ENCODE data around the gene MAN1A1.
"Not testable (repeated sequence)": the region's sequence is repeated elsewhere in the genome, so short reads cannot be mapped to it uniquely, and the experiment has no call there.

MAN1A1 gene

GRCh38 chr6:119170447-119171087 is 179.0 kb downstream of the MAN1A1 start:
- H2AFZ ChIP-seq (ENCODE audit: low read length), result no peak overlapping the region
- H3F3A ChIP-seq (ENCODE audit: low read depth), result no peaks in the 10 kb centered on the region
- H3K9me3 ChIP-seq (ENCODE audit: insufficient read depth, low read depth, low read length), result no peaks in the 10 kb centered on the region
- H3K4me2 ChIP-seq (ENCODE audit: low read depth, low read length, poor library complexity, severe bottlenecking), result no peak overlapping the region
- no peak overlapping the region for H3K4me3 ChIP-seq (ENCODE audit: low read length, poor library complexity, severe bottlenecking)
- no peaks in the 10 kb centered on the region for H4K20me1 ChIP-seq (ENCODE audit: insufficient read depth, low read length, poor library complexity, severe bottlenecking)
- H3K4me1 ChIP-seq (ENCODE audit: insufficient read depth, low read length, poor library complexity, severe bottlenecking), result peaks cover 7% of the 10 kb centered on the region
- no peaks in the 10 kb centered on the region for H3K27me3 ChIP-seq (ENCODE audit: insufficient read depth, low read length, poor library complexity, severe bottlenecking)
- no peaks in the 10 kb centered on the region for H3K36me3 ChIP-seq (ENCODE audit: insufficient read depth, low read length)
- H3K9me2 ChIP-seq (replicated peaks; ENCODE audit: low read depth, low read length), result no peaks in the 10 kb centered on the region
- no peak overlapping the region for H3K9ac ChIP-seq (ENCODE audit: low read depth, low read length, poor library complexity, severe bottlenecking)
- no peaks in the 10 kb centered on the region for H3K79me2 ChIP-seq (ENCODE audit: insufficient read depth, low read length)
- no peak for TF ChIP-seq EZH2phosphoT487 (IDR thresholded peaks at IDR 0.05; ENCODE audit: borderline replicate concordance)
- no peak for TF ChIP-seq CTCF (conservative IDR thresholded peaks at IDR 0.05; ENCODE audit: low read length)

- Histone ChIP-seq H3K27me3 (ENCODE audit: insufficient read depth, low read length, poor library complexity, severe bottlenecking) (no peaks in the 10 kb centered on the region), H3K4me2 (ENCODE audit: low read depth, low read length, poor library complexity, severe bottlenecking) (no peak overlapping the region), H3K4me3 (ENCODE audit: low read length, poor library complexity, severe bottlenecking) (no peak overlapping the region), H3K9me2 (replicated peaks; ENCODE audit: low read depth, low read length) (no peaks in the 10 kb centered on the region), H2AFZ (ENCODE audit: low read length) (no peak overlapping the region), H3K4me1 (ENCODE audit: insufficient read depth, low read length, poor library complexity, severe bottlenecking) (peaks cover 7% of the 10 kb centered on the region), H3K36me3 (ENCODE audit: insufficient read depth, low read length) (no peaks in the 10 kb centered on the region), H3K9ac (ENCODE audit: low read depth, low read length, poor library complexity, severe bottlenecking) (no peak overlapping the region), H3K79me2 (ENCODE audit: insufficient read depth, low read length) (no peaks in the 10 kb centered on the region), H3K9me3 (ENCODE audit: insufficient read depth, low read depth, low read length) (no peaks in the 10 kb centered on the region), H3F3A (ENCODE audit: low read depth) (no peaks in the 10 kb centered on the region), H4K20me1 (ENCODE audit: insufficient read depth, low read length, poor library complexity, severe bottlenecking) (no peaks in the 10 kb centered on the region)
- TF ChIP-seq EZH2phosphoT487 (IDR thresholded peaks at IDR 0.05; ENCODE audit: borderline replicate concordance), result no peak
- TF ChIP-seq CTCF (conservative IDR thresholded peaks at IDR 0.05; ENCODE audit: low read length), result no peak
Observed at GRCh38 chr6:119170103-119170446, 179.5 kb downstream of the MAN1A1 start.

- H3K79me2 ChIP-seq (ENCODE audit: insufficient read depth, low read length); H4K20me1 ChIP-seq (ENCODE audit: insufficient read depth, low read length, poor library complexity, severe bottlenecking); H3K4me2 ChIP-seq (ENCODE audit: low read depth, low read length, poor library complexity, severe bottlenecking): not testable (repeated sequence)
Observed at GRCh38 chr6:119169355-119169754, 180.2 kb downstream of the MAN1A1 start.

More at GRCh38 chr6:119169355-119169754, 180.2 kb downstream of the MAN1A1 start:
- H3K9ac ChIP-seq (ENCODE audit: low read depth, low read length, poor library complexity, severe bottlenecking); H3K4me3 ChIP-seq (ENCODE audit: low read length, poor library complexity, severe bottlenecking); H2AFZ ChIP-seq (ENCODE audit: low read length); H3K9me2 ChIP-seq (replicated peaks; ENCODE audit: low read depth, low read length); H3K9me3 ChIP-seq (ENCODE audit: insufficient read depth, low read depth, low read length); H3K4me1 ChIP-seq (ENCODE audit: insufficient read depth, low read length, poor library complexity, severe bottlenecking); H3K36me3 ChIP-seq (ENCODE audit: insufficient read depth, low read length); H3F3A ChIP-seq (ENCODE audit: low read depth); H3K27me3 ChIP-seq (ENCODE audit: insufficient read depth, low read length, poor library complexity, severe bottlenecking): not testable (repeated sequence)

Measured in Loucy (cell line).